GF-D8 (cell line): ENCODE results near the gene MED12L.

Source experiments
- DNase-seq: peaks from one replicate; lab custom pipeline; 2025; lab: John Stamatoyannopoulos, UW

Gene MED12L

DNA sequence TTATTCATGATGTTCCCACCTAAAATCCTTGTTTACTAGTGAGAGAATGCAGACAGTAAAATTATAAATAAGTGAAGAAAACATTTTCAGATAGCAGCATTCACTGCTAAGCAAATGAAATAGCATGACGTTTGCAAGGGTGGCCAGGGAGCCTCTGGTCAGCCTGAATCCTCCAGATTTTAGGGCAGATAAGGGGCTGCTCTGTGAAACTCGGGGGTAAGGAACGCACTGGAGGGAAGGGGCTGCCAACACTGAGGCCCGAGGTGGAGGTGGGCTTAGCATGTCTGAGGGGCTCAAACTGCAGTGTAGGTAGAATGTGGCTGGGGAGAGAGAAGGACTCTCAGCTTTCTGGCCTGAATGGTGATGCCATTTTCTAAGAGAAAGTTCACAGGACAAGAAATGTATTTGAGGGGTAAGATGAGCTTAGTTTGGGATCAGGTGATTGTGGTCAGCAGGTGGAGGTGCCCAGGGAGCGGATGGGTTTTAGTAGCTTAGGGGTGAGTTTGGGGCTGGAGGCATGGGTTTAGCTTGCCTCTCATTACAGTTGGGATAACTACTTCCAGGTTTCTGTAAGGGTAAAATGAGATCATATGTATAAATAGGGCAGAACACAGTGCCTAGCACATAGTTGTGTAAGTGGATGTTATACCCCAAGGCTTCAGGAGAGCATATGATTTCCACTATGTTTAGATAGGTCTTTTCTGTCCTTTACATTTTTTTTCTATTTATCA is 97.0 kb downstream of the MED12L start:
- no peak for DNase-seq

- DNase-seq, result no peak
Observed at GRCh38 chr3:151183265-151183671, 97.8 kb downstream of the MED12L start.

DNA sequence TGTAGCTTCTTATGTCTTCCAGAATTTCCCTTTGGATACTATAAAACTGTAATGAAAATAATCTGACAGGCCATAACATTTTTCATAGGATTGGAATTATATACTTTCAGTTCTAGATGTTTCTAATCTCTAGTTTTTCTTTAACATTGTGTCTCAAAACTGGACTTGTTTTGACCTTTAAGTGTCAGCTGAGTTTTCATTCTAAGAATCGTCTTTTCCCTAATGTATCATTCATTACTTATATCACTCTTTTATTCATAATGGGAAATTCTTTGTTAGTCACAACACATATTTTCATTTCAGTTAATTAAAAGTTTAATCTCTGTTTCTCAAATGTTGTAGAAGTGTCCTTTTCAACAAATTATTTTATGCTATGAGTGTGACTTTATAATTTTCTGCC is 105.6 kb downstream of the MED12L start:
- no peak for DNase-seq

DNA sequence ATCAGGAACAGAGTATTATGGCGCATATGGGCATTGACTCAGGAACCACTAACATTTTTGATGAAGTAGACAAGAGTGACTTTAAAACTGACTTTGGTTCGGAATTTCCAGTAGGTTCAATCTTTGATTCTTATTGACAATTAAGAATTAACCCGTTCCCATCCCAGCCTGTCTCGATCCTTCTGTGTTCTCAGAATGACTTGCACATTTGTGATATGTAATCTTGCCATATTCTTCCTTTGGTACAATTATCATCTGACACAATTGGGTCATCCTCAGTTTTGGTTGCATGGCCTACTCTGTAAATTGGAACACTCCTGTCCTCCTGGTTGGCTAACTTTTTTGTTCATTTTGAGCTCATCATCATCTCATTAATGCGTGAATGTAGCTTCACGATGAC is 107.1 kb downstream of the MED12L start:
- no peak for DNase-seq

DNA sequence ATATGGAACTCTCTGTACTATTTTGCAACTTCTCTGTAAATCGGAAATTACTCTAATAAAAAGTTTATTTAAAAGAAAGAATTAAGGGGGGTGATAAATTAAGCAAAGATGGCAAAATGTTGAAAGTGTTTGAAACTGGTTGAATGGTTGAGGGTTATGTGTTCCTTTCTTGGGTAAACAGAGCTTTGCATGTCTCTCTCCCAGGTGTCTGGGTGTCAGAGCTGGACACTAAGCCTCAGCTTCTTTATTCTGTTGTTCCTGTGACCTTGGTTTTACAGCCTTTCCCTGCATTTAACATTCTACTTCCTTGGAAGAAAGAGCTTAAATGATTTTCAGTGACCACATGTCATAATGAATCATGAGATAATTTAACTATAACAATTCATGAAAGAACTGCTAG is 110.4 kb downstream of the MED12L start:
- DNase-seq, result no peak

- DNase-seq, result no peak
Observed at GRCh38 chr3:151196434-151196833, 111.0 kb downstream of the MED12L start.

DNA sequence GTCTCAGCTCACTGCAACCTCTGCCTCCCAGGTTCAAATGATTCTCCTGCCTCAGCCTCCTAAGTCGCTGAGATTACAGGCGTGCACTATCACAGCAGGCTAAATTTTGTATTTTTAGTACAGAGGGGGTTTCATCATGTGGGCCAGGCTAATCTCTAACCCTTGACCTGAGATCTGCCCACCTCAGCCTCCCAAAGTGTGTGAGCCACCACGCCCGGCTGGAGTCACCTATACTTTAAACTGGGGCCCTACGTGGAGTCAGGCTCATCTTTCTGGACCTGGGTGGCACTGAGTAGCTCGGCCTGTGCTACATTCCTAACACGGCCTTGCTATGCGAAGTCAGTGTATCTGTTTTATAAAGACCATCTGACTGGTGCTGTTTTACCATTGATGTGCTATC is 111.8 kb downstream of the MED12L start:
- no peak for DNase-seq

- no peak for DNase-seq
Observed at GRCh38 chr3:151197981-151198767, 112.7 kb downstream of the MED12L start.

DNA sequence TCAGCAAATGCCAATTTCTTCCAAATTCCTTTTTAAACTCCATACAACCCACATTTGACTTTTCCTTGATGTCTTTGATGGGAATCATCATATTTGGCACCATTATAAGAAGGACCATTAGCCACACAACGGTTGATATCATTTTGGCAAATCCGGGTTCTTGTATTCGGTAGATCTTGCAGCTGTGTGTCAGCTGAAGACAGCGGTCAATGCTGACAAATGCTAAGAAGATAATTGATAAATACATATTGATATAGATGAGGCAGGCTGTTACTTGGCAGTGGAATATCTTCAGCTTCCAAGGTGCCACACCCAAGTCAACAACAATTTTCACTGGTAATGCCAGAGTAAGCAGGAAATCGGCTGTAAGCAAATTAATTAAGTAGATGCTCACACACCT is 113.4 kb downstream of the MED12L start:
- DNase-seq, result no peak

DNA sequence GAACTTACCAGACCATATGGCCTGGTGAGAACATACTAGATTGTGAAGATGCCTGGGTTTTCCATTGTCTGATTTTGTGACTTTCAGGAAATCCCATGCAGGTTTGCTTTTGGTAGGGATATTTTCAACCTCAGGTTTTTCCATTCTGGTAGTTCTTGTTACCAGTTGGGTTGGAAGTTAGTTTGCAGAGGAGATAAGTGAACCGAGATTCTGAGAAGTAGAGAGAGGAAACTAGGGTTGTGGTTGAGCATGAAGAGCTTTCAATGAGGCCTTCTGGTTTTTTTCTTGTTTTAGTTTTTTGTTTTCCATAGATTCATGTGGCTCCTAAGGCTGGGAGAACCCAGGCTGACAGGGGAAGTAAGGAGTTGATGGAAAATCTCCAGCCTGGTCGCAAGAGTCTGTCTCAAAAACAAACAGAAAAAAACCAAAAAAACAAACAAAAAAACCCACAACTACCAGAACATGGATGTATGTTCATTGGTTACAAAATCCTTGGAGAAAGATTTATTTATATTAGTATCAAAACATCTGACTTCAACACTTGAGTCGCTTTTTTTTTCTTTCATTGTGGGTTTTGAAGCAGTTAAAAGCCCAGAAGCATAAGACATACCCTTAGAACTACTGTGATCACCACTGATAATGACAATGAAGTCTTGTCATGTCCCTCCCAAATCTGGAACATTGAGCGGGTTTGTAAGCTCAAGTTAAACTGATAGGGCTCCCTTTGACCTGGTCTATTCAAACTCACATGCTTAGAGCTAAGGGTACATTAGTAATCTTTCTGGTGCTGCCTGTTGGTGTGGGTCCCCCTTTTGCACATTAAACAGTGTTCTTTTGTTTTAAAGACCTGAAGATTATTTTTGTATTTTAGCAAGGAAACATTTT is 114.3 kb downstream of the MED12L start:
- DNase-seq, result no peak

DNA sequence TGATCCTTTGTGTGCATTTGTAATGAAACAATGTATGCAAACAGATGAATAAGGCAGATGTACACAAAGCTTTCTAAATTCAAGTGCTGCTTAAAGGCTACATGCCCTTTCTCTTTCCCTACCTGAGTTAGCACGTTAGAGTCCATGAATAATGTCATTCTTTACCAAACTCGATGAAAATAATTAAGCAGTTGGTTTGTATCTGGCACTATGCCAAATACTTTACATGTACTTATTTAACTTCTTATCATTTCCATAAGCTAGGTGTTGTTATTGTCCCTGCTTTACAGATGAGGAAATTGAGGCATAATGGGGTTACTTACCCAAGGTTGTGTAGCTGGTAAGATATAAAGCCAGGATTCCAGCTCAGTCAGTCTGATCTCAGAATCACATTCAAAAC is 115.1 kb downstream of the MED12L start:
- DNase-seq, result no peak

- no peak for DNase-seq
Observed at GRCh38 chr3:151201051-151201730, 115.7 kb downstream of the MED12L start.

- DNase-seq, result no peak
Observed at GRCh38 chr3:151203051-151203420, 117.6 kb downstream of the MED12L start, which contains the start of gene GPR171. Gene GPR171, minus strand, starts transcription at chr3:151203216. Its CDS starts 3,830 bp downstream, at chr3:151199386.

GRCh38 chr3:151204530-151205402 is 119.3 kb downstream of the MED12L start:
- DNase-seq, result no peak

DNA sequence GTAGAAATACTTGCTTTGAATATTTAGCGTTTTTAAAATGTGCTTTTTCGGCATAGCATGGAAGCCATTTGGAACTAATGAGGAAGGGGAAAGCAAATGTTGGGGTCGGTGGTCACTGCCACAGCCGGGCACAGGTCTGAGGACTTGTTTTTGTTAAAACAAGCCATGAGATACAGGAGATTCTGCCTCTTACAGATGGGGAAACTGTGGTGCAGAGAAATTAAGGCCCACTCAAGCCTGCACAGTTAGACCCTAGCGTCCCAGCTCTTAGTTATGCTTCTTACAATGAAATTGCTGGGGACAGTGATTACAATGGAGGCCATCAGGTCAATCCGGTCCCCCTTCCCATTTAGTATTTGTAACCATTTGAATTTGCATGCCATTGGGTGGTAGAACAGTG is 120.0 kb downstream of the MED12L start:
- no peak for DNase-seq

GRCh38 chr3:151206201-151206600 is 120.7 kb downstream of the MED12L start:
- DNase-seq, result no peak

GRCh38 chr3:151209654-151210053 is 124.2 kb downstream of the MED12L start:
- no peak for DNase-seq

DNA sequence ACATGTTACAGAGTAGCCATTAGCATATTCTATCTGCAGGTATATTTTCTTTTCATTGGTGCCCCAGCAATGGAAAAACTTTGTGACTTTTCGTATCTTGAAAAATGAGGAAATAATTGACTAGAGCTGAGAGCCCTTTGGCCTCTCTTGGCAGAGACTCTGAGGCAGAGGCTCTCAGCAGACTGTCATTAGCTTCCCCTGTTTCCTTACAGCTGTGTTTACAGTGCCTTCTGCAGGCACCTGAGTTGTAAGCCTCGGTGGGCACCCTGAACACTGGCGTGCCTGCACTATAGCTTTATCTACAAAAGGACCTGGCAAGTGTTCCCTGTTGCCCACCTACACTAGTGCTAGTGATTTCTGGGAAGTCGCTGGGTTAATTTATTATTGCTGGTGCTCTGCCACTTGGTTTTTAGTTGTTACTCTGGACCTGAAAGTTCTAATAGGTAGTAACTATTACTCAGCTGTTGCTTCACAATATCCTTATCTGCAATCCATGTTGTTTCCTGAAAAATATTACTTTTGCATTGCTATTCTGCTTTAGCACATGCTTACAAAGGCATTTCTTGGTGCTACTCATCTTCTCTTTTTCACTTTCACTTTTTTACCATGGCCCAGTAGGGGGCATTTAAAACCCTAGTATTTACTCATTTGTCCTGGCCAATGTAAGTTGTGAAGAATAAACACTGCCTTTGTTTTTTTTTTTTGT is 125.4 kb downstream of the MED12L start:
- no peak for DNase-seq

DNA sequence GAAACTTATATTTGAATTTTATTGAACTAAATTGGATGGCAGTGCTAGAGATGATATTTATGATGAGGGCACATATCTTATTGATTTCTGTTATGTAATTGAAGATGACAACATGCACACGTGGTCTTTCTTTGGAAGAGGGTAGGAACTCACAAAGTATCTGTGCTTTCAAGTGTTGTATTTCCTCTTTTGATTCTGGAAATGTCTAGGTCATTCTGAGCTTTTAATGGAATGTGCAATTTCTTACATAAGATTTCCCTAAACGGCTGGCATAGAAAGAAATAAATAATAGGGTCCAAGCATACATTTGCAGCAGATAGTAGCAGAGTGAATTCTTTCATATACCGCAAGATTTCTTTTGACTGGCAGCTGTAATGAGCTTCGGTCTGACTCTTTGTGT is 127.7 kb downstream of the MED12L start:
- DNase-seq, result no peak

- DNase-seq, result no peak
Observed at GRCh38 chr3:151213881-151214280, 128.4 kb downstream of the MED12L start.
